Activated CD4-positive, alpha-beta T cell treated with anti-CD3 and anti-CD28 coated beads, Interleukin-2, amount 50 U/mL, for 1 hour (primary cell): Measurements from ENCODE around the gene RRAS2.
"Not testable (repeated sequence)": the region's sequence is repeated elsewhere in the genome, so short reads cannot be mapped to it uniquely, and the experiment has no call there.

Experiments
- DNase-seq: peaks from one replicate; pipeline ENCODE4 v3.0.0-alpha.2; 2020

Gene RRAS2

GRCh38 chr11:14358729-14359439, at the start of gene RRAS2:
Gene RRAS2 (minus strand): TSS chr11:14359183. CDS start chr11:14358870, 313 bp downstream.
- peak; percentile 75 for DNase-seq

GRCh38 chr11:14408612-14409011, 49.6 kb upstream of the RRAS2 start:
- DNase-seq = no peak

- not testable (repeated sequence) for DNase-seq
Observed at GRCh38 chr11:14406116-14406515, 47.1 kb upstream of the RRAS2 start.

GRCh38 chr11:14403528-14403927, 44.5 kb upstream of the RRAS2 start:
- not testable (repeated sequence) for DNase-seq

- no peak for DNase-seq
Observed at GRCh38 chr11:14399087-14399486, 40.1 kb upstream of the RRAS2 start.

- DNase-seq = no peak
Observed at GRCh38 chr11:14396273-14396672, 37.3 kb upstream of the RRAS2 start.

GRCh38 chr11:14393889-14394288, 34.9 kb upstream of the RRAS2 start:
- DNase-seq = no peak

GRCh38 chr11:14393129-14393528, 34.1 kb upstream of the RRAS2 start:
- DNase-seq = no peak

GRCh38 chr11:14390669-14391068, 31.7 kb upstream of the RRAS2 start:
- no peak for DNase-seq

- DNase-seq = no peak
Observed at GRCh38 chr11:14388352-14388751, 29.4 kb upstream of the RRAS2 start.

GRCh38 chr11:14386895-14387480, 28.0 kb upstream of the RRAS2 start:
- no peak for DNase-seq

- DNase-seq = no peak
Observed at GRCh38 chr11:14386081-14386480, 27.1 kb upstream of the RRAS2 start.

GRCh38 chr11:14384338-14384737, 25.4 kb upstream of the RRAS2 start:
- DNase-seq = no peak

GRCh38 chr11:14381968-14382367, 23.0 kb upstream of the RRAS2 start:
- DNase-seq = no peak

GRCh38 chr11:14380947-14381561, 22.1 kb upstream of the RRAS2 start:
- DNase-seq = peak; percentile 34

GRCh38 chr11:14380125-14380936, 21.3 kb upstream of the RRAS2 start:
- no peak for DNase-seq

GRCh38 chr11:14378171-14378570, 19.2 kb upstream of the RRAS2 start:
- DNase-seq = no peak

GRCh38 chr11:14376920-14377319, 17.9 kb upstream of the RRAS2 start:
- DNase-seq = no peak

- no peak for DNase-seq
Observed at GRCh38 chr11:14374922-14375830, 16.2 kb upstream of the RRAS2 start.

GRCh38 chr11:14373941-14374646, 15.1 kb upstream of the RRAS2 start:
- no peak for DNase-seq

- no peak for DNase-seq
Observed at GRCh38 chr11:14372011-14372410, 13.0 kb upstream of the RRAS2 start.

GRCh38 chr11:14371249-14371648, 12.3 kb upstream of the RRAS2 start:
- DNase-seq = no peak
